Fibroblast of upper back skin (primary cell): ENCODE results near the gene ATP10B.
"Not testable (repeated sequence)": the region's sequence is repeated elsewhere in the genome, so short reads cannot be mapped to it uniquely, and the experiment has no call there.

Experiments used
- DNase-seq: peaks from one replicate; pipeline ENCODE4 v3.0.0-alpha.2; 2013

Gene ATP10B, protein sequence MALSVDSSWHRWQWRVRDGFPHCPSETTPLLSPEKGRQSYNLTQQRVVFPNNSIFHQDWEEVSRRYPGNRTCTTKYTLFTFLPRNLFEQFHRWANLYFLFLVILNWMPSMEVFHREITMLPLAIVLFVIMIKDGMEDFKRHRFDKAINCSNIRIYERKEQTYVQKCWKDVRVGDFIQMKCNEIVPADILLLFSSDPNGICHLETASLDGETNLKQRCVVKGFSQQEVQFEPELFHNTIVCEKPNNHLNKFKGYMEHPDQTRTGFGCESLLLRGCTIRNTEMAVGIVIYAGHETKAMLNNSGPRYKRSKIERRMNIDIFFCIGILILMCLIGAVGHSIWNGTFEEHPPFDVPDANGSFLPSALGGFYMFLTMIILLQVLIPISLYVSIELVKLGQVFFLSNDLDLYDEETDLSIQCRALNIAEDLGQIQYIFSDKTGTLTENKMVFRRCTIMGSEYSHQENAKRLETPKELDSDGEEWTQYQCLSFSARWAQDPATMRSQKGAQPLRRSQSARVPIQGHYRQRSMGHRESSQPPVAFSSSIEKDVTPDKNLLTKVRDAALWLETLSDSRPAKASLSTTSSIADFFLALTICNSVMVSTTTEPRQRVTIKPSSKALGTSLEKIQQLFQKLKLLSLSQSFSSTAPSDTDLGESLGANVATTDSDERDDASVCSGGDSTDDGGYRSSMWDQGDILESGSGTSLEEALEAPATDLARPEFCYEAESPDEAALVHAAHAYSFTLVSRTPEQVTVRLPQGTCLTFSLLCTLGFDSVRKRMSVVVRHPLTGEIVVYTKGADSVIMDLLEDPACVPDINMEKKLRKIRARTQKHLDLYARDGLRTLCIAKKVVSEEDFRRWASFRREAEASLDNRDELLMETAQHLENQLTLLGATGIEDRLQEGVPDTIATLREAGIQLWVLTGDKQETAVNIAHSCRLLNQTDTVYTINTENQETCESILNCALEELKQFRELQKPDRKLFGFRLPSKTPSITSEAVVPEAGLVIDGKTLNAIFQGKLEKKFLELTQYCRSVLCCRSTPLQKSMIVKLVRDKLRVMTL (N-terminal part only)

DNA sequence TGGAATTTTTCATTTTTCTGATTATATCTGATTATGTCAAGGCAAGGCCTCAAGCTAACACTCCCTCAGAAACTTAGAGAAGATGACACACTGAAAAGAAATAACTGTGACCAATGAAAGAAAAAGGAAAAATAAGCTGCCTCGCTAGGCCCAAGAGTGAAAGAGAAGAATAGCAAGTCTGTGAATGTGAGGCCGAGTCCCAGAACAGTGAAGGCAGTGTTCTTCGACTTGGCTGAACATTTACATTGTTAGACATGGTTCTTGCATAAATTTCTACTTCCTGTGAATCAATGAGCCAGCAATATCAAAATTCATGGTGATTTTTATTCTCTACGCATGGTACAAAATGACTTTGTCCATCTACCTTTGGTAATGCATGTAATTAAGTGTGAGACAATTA is at the start of gene ATP10B:
Gene ATP10B (minus strand): TSS at position 163 of the 400 bp plus-strand sequence. CDS start 164,137 bp downstream, outside the sequence.
- DNase-seq: no peak

DNA sequence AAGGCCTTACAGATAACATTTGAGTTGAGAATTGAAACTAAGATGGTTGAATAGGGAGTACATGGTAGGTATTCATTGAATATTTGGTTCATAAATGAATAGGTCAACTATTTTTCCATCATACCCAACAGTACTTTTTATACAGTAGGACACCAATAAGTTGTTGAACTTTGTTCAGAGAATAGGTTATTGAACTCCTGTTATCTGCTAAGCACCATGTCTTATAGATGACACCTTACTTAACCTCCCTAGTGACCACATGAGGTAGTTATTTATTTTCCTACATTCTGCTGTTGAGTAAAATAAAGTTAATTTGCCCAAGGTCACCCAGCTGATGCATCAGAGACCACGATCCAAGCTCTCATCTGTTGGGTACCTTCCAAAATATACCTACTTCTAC is 49.6 kb upstream of the ATP10B start:
- no peak for DNase-seq

DNA sequence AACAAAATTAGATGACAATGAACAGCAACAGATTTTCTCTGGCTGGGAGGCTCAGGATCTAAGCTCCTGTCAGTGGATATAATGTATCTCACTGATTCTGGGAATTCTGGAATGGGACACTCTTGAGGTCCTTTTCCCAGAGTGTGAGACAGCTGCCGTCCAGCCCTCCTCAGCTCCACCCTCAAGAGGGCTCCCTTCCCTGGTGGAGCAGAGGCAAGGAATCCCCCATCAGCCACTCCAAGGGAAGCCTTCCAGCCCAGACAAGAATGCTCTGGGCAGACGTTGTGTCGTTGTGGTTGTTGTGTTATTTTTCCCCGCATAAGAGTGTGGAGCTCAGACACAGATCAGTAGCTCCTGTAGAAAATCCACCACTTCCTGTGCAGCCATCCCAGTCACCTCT is 47.7 kb upstream of the ATP10B start:
- DNase-seq: no peak

DNA sequence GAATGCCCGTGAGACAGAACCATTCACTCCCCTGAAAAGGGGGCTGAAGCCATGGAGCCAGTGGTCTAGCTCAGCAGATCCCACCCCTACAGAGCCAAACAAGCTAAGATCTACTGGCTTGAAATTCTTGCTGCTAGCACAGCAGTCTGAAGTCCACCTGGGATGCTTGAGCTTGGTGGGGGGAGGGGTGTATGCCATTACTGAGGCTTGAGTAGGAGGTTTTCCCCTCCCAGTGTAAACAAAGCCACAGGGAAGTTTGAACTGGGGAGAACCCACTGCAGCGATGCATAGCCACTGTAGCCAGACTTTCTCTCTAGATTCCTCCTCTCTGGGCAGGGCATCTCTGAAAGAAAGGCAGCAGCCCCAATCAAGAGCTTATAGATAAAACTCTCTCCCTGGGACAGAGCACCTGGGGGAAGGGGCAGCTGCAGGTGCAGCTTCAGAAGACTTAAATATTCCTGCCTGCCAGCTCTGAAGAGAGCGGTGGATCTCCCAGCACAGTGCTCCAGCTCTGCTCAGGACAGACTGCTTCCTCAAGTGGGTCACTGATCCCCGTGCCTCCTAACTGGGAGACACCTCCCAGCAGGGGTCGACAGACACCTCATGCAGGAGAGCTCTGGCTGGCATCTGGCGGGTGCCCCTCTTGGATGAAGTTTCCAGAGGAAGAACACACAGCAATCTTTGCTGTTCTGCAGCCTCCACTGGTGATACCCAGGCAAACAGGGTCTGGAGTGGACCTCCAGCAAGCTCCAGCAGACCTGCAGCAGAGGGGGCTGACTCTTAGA is 41.4 kb upstream of the ATP10B start:
- not testable (repeated sequence) for DNase-seq

DNA sequence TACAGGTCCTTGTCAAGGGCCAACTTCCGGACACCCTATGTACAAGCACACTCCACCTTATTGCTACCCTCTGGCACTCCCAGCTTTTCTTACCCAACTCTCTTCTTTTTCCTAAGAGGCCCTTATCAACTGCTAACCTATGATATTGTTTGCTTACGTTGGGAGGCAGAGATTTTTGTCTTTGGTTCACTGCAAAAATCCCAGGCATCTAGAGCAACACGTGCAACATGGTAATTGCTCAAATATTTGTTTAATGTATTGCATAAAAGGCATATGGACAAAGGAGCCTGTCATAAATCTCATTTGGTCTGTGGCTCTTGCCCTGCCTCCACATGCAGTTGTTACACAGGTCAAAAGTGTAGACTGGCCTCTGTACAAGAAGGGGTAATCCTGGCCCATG is 35.8 kb upstream of the ATP10B start:
- no peak for DNase-seq

DNA sequence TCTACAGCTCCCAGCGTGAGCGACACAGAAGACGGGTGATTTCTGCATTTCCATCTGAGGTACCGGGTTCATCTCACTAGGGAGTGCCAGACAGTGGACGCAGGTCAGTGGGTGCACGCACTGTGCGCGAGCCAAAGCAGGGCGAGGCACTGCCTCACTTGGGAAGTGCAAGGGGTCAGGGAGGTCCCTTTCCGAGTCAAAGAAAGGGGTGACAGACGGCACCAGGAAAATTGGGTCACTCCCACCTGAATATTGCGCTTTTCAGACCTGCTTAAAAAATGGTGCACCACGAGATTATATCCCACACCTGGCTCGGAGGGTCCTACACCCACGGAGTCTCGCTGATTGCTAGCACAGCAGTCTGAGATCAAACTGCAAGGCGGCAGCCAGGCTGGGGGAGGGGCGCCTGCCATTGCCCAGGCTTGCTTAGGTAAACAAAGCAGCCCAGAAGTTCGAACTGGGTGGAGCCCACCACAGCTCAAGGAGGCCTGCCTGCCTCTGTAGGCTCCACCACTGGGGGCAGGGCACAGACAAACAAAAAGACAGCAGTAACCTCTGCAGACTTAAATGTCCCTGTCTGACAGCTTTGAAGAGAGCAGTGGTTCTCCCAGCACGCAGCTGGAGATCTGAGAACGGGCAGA is 21.7 kb upstream of the ATP10B start:
- not testable (repeated sequence) for DNase-seq

DNA sequence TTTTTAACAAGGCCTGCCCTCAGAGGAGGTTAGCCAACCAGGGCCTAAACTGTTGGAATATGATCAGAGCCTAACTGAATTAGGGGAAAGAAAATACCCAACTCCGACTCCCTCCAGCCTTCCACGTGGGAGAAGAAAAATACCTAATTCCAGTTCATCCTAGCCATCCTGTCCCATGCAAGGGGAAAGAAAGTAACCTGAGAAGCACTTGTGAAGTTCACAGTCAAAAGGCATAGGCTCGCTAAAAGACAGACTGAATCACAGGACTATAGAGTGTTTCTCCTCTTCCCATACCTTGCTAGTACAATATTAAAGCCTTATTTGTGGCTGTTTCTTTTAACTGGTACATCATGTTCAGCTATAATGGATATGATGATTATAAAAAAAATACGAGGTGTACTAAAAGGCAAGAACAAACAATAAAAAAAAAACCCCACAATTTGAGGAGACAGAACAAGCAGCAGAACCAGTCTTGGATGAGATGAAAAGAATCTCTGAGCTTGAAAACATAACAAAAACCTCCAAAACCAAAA is 18.0 kb upstream of the ATP10B start:
- no peak for DNase-seq

DNA sequence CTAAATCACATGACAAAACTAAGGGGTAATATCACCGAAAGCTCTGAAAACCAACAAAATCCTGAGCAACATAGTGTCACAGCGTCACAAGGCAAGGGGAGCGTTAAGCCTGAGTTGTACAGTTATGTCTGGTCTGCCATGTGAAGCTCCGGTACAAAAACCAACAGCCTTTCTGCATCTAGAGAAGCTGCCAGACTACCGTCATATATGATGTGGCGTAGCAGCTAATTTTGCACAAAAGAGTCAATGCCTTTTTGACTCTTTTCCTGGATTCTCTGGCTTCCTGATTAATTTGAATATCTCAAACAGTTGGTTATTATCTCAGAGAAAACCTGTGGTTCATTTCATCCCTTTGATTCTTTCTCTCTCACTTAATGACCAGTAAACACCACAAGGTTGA is 16.0 kb upstream of the ATP10B start:
- no peak for DNase-seq

DNA sequence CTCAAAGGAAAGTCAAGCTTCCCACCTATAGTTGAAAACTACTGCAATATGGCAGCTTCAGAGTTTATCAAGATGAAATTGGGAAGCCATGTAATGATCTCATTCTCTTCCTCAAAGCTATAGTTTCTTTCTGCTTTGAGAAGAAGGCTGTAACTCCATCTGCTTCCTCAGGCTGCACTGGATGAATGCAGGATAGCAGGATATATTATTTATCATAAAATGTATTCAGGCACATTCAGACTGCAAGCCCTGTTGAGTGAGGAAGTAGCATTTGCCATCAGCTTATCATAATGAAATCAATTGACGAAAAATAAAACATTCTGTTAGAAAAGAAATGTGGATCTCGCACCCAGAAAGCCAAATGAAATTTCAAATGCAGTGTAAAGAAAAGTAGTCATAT is 560 bp downstream of the ATP10B start:
- no peak for DNase-seq

DNA sequence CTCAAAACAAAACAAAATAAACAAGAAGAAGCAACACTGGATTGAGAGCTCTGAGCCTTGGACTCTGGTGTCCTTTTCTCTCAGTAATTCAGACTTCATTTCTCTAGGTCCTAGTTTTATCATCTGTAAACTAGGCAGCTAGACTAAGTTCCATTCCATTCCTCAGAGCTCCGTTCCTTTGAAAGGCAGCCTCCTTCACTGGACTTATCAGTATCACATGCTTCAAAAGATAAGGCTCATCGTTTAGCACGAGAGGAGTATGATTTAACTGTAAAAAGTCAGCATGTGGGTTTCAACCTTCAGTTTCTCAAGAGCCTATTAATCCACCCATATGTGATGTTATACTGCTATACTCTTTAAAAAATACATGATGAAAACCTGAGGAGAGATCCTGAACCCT is 1.6 kb downstream of the ATP10B start:
- DNase-seq: no peak

DNA sequence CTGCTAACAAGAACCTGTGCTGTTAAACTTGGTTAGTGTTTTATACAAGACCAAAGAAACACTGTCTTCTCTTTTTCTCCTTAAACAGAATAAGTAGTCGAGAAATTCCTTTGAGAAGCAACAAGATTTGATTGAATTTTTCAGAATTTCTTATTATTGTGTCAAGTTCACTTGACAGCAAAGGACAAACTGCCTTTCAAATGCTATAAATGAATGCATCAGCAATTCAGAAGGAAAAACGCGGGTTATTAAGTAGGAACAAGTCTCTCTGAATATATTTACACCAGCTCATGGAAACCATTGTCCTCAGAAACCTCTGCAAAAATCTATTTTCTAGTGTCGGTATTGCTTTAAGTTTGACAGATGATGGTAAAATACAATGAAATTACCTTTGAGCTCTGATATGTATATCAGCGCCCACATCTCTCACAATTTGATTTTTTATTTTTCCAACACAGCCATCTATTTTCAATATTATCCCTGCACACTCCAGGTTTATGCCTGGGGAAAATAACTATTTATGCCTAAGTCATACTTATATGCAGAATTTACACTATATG is 4.4 kb downstream of the ATP10B start:
- no peak for DNase-seq

DNA sequence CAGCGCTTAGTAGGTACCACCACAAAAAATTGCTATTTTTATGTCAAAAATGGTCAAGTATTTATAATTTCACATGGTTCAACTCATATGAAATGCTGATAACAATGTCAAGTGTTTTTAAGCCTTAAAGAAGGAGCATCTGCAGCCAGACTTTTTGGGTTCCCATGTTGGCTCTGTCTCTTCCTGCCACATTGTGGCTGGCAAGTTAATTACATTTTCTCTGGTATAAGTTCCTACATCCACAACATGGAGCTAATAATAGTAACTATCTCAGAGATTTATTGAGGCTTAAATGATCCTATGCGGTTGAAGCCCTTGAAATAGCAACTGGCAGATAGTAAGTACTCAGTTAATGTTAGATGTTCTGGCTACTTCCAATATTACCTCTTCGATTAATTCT is 5.4 kb downstream of the ATP10B start:
- DNase-seq: no peak

DNA sequence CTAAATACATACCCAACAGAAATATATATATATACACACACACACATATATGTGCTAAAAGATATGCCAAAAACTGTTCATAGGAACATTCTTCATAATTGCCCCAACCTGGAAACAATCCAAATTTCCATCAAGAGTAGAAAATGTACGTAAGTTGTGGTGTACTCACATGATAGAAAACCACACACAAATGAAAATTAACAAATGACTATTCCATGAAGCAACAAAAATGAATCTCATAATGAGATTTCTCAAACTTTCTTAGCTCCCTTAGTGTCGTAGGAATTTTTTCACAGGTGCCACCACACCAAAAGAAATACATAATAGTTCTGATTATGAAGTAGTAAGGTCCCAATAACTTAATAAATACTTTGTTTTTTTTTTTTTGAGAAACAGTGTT is 7.8 kb downstream of the ATP10B start:
- no peak for DNase-seq

DNA sequence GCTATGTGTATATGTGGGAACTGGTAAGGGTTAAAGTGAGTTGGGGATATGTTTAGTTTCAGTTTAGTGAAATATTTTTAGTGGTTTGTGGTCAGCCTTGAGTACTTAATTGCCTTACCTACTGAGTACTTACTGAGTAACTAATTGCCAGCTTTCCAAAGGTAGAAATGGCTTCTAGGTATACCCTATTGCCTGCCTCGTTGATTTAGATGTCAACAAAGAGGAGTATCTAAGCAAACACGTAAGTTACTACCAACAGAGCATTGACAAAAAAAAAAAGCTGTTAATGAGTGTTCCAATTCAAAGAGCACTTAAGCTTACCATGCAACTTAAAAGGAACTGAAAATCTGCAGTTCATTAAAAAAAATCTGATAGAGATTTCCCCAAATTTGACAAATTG is 8.8 kb downstream of the ATP10B start:
- DNase-seq: no peak

DNA sequence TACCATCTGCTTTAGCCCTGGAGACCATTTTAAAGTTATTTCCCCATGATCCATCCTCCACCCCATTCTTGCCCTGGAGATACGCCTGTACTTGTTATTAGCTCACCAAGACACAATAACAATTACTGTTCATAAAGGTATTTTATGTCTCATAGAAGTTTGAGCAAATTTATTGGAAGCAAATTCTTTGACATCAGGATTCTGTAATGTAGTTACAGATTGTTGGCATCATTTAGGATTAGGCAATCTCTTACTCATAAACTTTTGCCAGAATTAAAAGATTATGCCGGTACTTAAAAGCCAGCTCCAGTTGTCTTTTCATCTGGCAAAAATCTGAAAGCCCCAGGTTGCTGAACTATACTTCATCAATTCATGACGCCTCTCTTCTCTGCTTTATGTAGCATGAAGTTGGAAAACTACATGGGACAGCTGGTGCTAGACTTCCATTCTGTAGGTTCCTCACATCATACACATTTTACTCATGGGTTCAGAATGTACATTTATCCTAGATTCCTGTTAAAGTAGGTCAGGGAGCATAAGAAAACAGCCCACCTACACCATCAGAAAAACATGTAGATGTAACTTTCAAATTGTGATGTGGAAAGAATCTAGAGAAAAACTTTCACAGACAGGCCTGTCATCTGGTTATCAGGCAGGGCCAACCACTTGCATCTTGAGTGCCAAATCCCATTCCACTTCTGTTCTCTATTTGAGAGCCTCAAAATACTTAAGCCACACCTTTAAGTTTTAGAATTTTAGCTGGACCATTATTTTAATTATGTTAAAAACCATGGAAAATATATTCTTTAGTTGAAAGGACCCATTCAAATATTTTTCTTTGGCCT is 14.0 kb downstream of the ATP10B start:
- DNase-seq: peak; percentile 59

DNA sequence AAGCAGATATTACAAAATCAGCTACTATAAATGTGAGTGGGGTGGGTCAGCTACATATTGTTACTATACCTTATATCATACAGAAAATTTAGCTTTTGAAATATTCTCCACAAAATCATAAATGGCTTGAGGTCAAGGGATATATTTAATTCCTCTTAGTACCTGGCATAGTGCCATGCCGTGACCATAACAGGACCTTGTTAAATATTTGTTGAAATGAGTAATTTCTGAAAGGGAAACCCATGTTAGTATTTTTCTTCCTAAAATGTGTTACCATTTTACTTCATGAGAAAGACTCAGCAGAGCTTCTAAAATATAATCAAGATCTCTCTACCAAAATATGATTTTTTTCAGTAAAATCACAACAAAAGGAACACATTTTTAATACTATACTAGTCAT is 14.8 kb downstream of the ATP10B start:
- DNase-seq: no peak

DNA sequence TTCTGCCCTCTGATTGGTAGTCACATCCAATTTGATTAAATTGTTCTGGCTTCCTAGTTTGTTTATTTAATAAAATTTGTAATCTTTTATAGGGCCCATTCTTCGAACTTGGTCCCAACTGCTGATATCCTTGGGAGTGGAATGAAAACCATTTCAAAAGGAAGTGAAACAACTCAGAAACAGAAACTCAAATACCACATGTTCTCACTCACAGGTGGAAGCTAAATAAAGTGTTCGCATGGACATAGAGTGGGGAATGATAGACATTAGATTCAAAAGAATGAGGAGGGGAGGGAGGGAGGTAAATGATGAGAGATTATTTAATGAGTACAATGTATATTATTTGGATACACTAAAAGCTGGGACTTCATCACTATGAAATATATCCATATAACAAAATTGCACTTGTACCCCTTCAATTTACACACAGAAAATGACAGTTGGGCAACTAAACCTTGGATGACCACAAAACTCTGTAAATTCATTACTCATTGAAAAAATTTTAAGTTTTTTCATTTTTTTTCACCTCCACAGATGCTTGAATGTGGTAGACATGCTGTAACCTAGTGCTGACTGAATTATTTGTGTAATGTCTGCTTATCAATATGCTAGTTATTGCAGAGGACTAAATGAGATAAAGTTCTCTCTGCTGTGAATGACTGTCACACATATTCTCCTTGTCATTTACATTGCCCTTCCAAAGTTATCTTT is 16.0 kb downstream of the ATP10B start:
- DNase-seq: no peak

DNA sequence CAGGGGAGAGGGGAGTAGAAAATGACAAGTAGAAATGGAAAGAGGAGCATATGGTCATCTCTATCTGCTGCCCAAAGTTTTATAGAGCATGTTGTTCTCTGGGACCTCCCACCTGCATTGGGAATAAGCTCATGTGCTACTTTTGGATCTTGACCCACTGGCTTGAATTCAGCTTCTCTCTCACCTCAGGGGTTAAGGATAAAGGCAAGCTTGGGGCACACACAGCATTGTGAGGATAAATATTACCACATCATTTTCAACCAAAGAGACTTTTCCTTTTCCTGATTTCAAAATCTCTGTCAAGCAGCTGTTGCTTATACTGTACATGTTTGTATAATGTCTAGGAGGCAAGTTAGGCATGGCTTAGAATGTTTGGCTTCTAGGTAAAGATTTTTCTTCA is 16.6 kb downstream of the ATP10B start:
- peak; percentile 1 for DNase-seq

DNA sequence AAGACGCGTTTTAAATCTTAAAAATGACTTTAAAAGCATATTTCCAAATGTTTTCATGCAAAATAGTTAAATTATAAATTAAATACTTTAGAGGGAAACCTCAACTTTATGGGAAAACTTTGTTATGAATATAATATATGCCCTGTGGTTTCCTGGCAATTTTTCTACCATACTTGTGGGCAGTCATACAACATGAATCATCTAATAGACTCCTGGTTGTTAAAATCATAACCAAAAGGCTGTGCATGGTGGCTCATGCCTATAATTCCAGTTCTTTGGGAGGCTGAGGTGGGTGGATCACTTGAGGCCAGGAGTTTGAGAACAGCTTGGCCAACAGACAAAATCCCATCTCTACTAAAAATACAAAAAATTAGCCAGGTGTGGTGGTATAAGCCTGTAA is 18.2 kb downstream of the ATP10B start:
- DNase-seq: peak; percentile 61

DNA sequence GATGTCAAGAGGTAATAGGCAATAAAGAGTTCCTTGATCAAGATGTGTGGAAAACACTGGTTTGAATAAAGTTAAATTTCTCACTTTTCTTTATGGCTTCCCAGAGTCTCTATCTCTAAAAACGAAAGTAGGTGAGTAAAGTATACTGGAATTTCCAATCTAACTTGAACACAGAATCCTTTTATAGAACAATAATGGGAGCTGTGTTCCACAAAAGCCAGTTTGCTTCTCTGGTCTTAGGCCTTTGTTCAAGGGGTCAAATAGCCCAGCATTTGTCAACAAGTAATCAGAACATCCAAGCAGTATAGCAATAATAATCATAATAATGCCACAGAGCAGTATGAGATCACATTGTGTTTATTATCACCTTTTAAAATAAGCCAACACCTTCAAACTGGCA is 20.2 kb downstream of the ATP10B start:
- DNase-seq: no peak
